Duodenal mucosa (tissue), 2 donors: ENCODE measurements around the gene PRDM2.

Experiments used
- H3K27ac ChIP-seq: one replicate; pipeline ENCODE4 v1.7.0; 2013; ENCODE audit warnings: low read depth, low read length
- H3K27me3 ChIP-seq, 2 donors: one replicate each; pipeline ENCODE4 v1.7.0; 2013; ENCODE audit warnings: low read length in 2 of 2, control low read depth in 1 of 2; ENCODE audit not compliant: insufficient read depth in 2 of 2, control insufficient read depth in 1 of 2
- H3K36me3 ChIP-seq, 2 donors: one replicate each; pipeline ENCODE4 v1.7.0; 2013; ENCODE audit warnings: low read length in 2 of 2, control low read depth in 1 of 2; ENCODE audit not compliant: insufficient read depth in 2 of 2, control insufficient read depth in 1 of 2
- H3K4me1 ChIP-seq, 2 donors: one replicate each; pipeline ENCODE4 v1.7.0; 2013; ENCODE audit warnings: low read length in 2 of 2, control low read depth in 1 of 2; ENCODE audit not compliant: insufficient read depth in 2 of 2, control insufficient read depth in 1 of 2
- H3K4me3 ChIP-seq, 2 donors: one replicate each; pipeline ENCODE4 v1.7.0; 2013; ENCODE audit warnings: low read length in 2 of 2, low read depth in 1 of 2
- H3K9ac ChIP-seq, 2 donors: one replicate each; pipeline ENCODE4 v1.7.0; 2013; ENCODE audit warnings: low read length in 2 of 2, low read depth in 1 of 2
- H3K9me3 ChIP-seq, 2 donors: one replicate each; pipeline ENCODE4 v1.7.0; 2013; ENCODE audit warnings: low read length in 2 of 2, control low read depth in 1 of 2; ENCODE audit not compliant: control insufficient read depth in 1 of 2

Gene PRDM2

DNA sequence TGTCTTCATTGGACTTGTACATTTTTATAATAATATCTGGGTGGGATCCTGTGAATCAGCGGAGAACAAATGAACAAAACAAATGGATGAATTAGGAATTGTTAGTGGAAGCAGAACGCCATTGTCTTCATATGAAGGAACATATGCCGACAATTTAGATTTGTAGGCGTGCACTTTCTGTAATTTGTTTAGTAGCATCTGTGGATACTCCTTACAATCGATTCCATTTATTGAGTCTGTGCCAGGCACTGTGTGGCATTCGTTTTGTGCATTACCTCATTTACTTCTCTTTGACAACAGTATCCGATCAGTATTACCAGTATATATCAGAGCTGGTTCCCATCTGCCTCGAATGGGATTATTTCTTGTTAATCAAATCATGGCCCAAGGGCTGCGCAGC lies 61.9 kb downstream of the PRDM2 start:
- Histone ChIP-seq H3K4me1 (peaks cover 0 to 16% of the 10 kb centered on the region in 2 donors), H3K4me3 (no peak overlapping the region), H3K9me3 (no peaks in the 10 kb centered on the region), H3K36me3 (no peaks in the 10 kb centered on the region), H3K9ac (no peak overlapping the region), H3K27ac (no peak overlapping the region), H3K27me3 (no peaks in the 10 kb centered on the region)

DNA sequence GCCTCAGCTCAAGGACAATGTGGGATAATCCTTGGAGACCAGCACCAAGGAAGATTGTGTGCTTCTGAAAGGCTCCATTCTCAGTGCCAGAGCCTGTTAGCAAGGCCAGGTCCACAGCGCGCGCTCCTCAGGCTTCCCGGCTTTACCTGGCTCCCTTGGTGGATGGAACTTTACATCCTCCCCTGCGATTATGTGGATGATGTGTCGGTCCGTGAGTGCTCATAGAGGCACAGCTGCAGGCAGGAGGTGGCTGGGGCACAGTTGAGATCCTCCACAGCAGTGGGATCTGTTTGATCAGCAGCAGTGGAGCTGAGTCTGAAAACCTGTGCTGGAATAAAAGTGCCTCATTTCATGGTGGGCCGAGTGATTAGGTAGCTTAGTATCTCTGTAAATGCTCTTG lies 62.7 kb downstream of the PRDM2 start:
- Histone ChIP-seq H3K9ac (no peak overlapping the region), H3K9me3 (no peaks in the 10 kb centered on the region), H3K4me3 (no peak overlapping the region), H3K36me3 (no peaks in the 10 kb centered on the region), H3K27ac (no peak overlapping the region), H3K4me1 (peaks cover 0 to 12% of the 10 kb centered on the region in 2 donors), H3K27me3 (no peaks in the 10 kb centered on the region)

DNA sequence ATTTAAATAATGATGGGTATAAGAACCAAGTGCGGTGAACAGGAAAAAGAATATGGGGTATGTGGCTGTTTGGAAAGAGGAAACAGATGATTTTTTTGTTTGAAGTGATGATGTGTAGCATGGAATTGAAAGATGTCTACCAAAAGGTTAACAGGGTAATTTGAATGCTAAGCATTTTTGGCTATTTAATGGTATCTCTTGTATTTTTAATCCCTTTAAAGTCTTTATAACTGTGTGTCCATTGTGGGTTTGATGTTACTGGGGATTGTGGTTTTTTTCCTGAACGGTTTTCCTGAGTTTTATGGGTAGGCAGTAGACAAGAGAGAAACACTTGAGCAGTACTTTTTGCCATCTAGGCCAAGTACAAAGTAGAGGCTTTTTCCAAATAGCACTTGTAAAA lies 63.2 kb downstream of the PRDM2 start:
- Histone ChIP-seq H3K9me3 (no peaks in the 10 kb centered on the region), H3K9ac (no peak overlapping the region), H3K27me3 (no peaks in the 10 kb centered on the region), H3K4me1 (peaks cover 0 to 12% of the 10 kb centered on the region in 2 donors), H3K36me3 (no peaks in the 10 kb centered on the region), H3K4me3 (no peak overlapping the region), H3K27ac (no peak overlapping the region)

DNA sequence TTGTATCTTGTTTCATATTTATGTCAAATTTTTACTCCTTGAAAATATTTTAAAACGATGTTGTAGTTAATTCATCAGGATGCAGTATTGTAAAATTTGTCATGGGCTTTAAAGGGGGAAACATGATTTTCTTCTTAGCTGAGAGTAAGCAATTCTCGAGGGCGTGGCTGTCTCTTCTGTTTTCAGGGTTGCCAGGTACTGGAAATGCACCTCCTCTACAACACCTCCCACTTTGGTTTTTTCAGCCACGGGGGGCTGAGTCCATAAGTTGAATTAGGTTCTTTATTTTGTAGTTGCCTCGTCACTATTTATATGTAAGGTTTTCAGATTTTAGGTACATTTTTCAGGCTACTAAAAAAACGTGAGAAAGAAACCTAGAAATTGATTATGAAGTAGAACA lies 64.0 kb downstream of the PRDM2 start:
- H3K9me3 ChIP-seq, result no peaks in the 10 kb centered on the region
- H3K4me1 ChIP-seq, result peaks cover 4 to 11% of the 10 kb centered on the region in 2 donors
- no peaks in the 10 kb centered on the region for H3K36me3 ChIP-seq
- no peaks in the 10 kb centered on the region for H3K27me3 ChIP-seq
- no peak overlapping the region for H3K27ac ChIP-seq
- no peak overlapping the region for H3K9ac ChIP-seq
- H3K4me3 ChIP-seq, result no peak overlapping the region

DNA sequence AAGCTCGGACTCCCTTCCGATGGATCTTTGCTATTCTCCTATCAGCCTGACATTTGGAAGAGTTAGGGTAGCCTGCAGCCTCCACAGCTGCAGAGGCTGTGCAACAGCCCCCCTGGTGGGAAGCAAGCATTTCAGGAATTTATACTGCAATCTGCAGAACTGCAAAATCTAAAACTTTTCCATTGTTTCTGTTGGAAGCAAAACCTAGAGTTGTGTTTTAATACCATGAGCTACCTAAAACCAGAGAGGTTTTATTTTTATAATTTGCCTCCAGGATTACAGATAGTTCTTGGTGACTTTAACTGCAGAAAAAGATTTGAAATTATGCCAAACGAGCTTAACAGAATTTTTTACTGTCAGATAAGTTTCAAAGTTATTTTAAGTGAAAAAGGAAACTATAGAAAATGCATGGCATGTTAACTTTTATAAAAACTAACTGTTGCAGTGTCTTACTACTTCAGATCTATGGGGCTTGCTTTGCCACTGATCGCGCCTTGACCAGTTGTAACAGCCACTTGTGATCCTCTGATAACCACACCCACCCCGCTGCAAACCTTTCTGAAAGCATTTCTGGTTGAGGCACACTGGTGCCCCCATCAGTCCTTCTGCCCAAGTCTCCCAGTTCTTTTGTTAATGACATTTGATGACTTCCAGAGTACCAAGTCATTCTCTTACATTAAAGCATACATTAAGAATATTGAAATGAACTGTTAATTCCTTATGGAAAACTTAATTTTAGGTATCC lies 64.8 kb downstream of the PRDM2 start:
- Histone ChIP-seq H3K4me3 (no peak overlapping the region), H3K4me1 (peaks cover 4 to 5% of the 10 kb centered on the region in 2 donors), H3K9me3 (no peaks in the 10 kb centered on the region), H3K27ac (no peak overlapping the region), H3K9ac (no peak overlapping the region), H3K27me3 (no peaks in the 10 kb centered on the region), H3K36me3 (peaks cover 0 to 2% of the 10 kb centered on the region in 2 donors)

DNA sequence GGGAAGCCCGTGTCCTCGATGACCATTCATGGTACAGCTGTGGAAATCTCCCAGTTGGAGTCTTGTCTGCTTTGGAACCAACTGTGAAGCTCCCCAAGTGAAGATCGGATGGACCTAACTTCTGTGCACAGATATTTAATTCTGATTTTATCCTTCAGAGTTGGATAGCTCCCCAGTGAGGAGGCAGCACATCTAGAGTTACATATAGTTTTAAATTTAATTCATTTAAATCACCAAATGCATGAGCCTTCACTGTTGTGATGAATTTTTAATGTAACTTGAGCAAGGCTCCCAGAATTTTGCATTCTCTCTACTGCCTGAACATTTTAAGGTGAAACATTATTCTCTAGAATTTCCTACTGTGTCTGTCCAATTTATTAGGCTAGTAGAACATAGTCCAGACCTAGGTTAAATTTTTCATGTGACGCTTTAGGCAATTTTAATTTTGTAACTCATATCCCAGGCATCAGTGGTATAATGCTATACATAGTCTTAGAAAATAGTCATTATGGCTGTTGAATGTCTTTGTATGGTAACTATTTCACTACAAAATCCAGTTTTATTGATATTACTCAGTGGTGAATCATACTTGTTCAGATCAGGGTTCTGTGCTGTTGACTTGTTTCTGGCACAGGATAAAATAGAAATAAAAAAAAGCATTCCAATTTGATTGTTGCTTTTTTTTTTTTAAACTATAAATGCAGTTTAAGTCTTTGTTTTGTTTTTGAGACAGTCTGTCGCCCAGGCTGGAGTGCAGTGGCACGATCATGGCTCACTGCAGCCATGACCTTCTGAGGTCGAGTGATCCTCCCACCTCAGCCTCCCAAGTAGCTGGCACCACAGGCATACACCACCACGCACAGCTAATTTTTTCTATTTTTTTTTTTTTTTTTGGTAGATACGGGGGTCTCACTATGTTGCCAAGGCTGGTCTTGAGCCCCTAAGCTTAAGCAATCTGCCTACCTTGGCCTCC lies 66.9 kb downstream of the PRDM2 start:
- no peak overlapping the region for H3K9ac ChIP-seq
- H3K4me1 ChIP-seq, result peaks cover 4 to 5% of the 10 kb centered on the region in 2 donors
- H3K27me3 ChIP-seq, result no peaks in the 10 kb centered on the region
- H3K36me3 ChIP-seq, result peaks cover 0 to 6% of the 10 kb centered on the region in 2 donors
- H3K9me3 ChIP-seq, result no peaks in the 10 kb centered on the region
- no peak overlapping the region for H3K4me3 ChIP-seq
- H3K27ac ChIP-seq, result no peak overlapping the region

DNA sequence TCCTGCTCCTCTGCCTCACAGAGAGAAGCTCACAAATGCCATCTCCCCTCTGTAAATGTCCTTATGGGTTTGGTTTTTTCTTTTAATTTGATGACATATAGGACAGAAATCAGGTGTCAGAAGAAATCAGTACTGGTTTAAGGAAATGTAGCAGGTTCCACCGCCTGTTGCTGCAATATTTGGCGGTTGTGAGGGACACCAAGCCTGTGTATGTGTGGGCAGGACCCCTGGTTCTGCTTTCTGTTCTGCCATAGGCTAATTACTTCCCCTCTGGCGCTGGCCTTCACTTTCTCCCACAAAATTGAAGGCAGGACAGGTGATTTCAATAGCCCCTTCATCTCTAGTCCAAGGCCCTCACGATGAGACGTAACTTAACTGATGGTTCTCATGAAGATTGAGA lies 69.2 kb downstream of the PRDM2 start:
- H3K4me1 ChIP-seq, result peaks cover 0 to 4% of the 10 kb centered on the region in 2 donors
- H3K27me3 ChIP-seq, result no peaks in the 10 kb centered on the region
- no peak overlapping the region for H3K27ac ChIP-seq
- peaks cover 4 to 12% of the 10 kb centered on the region in 2 donors for H3K36me3 ChIP-seq
- no peak overlapping the region for H3K9ac ChIP-seq
- H3K9me3 ChIP-seq, result no peaks in the 10 kb centered on the region
- H3K4me3 ChIP-seq, result no peak overlapping the region

DNA sequence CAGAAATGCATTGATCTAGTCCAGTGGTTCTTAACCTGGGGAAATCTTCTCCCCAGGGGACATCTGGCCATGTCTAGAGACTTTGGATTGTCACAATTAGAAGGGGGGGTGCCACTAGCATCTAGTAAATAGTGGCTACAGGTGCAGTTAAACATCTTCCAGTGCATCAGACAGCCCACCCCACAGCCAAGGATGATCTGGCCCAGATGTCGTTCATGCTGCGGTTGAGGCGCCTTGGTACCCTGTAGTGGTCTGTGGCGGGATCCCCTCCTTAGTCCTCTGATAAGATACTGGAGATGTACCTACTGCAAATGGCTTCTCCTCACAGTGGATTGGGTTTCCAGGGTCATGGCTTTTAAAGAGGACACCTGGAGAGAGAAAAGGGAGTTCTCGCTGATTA lies 69.8 kb downstream of the PRDM2 start:
- Histone ChIP-seq H3K9ac (no peak overlapping the region), H3K9me3 (no peaks in the 10 kb centered on the region), H3K27me3 (no peaks in the 10 kb centered on the region), H3K27ac (no peak overlapping the region), H3K36me3 (peaks cover 4 to 12% of the 10 kb centered on the region in 2 donors), H3K4me3 (no peak overlapping the region), H3K4me1 (peaks cover 0 to 4% of the 10 kb centered on the region in 2 donors)

DNA sequence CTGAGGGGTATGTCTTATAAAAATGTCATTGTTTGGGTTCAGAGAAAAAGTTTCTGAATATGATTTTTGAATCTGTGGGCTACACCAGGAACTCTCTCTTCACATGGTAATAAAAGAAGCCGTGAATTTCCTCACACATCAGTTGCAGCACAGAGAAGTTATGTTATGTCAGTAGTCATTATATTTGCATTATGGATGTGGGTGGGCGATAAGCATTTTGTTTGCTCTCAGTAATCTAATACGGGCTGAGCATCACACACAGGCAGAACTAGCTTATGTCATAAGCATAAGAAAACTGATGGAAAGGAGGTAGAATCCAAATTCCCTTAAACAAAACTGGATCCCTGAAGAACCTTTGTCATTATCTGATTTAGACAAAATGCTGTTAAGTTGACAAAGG lies 70.8 kb downstream of the PRDM2 start:
- Histone ChIP-seq H3K4me3 (no peak overlapping the region), H3K9me3 (no peaks in the 10 kb centered on the region), H3K27me3 (no peaks in the 10 kb centered on the region), H3K27ac (no peak overlapping the region), H3K9ac (no peak overlapping the region), H3K36me3 (peaks cover 7 to 21% of the 10 kb centered on the region in 2 donors), H3K4me1 (peaks cover 0 to 4% of the 10 kb centered on the region in 2 donors)

DNA sequence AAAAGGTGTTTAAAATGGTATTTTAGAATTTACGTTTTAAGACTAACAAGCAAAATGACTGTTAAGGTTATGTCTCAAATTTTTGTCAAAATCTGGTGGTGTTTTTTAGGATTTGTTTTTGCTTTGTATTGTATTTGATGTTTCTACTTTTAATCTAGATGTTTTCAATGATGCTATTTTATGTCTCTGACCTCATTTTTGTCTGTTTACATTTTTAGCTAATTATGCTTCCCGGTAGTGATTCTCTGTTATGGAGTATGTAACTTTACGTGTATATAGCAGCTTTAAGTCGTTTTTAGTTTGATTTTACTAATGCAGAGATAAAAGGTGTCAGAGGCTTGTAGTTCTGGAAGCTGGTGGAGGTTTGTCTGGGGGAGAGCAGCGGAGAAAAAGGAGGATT lies 71.8 kb downstream of the PRDM2 start:
- peaks cover 14 to 31% of the 10 kb centered on the region in 2 donors for H3K36me3 ChIP-seq
- no peak overlapping the region for H3K4me3 ChIP-seq
- H3K4me1 ChIP-seq, result peaks cover 0 to 4% of the 10 kb centered on the region in 2 donors
- H3K27ac ChIP-seq, result no peak overlapping the region
- H3K9ac ChIP-seq, result no peak overlapping the region
- H3K9me3 ChIP-seq, result no peaks in the 10 kb centered on the region
- H3K27me3 ChIP-seq, result no peaks in the 10 kb centered on the region
